GM20000 (cell line): ENCODE measurements around the gene DSC1.

Experiments
- DNase-seq: peaks from one replicate; pipeline ENCODE4 v3.0.0; 2012; ENCODE audit warnings: low spot score
- TF ChIP-seq, protein P1 (sequence below): IDR thresholded peaks from 2 replicates; pipeline ENCODE4 v1.5.1; 2012; ENCODE audit warnings: mild to moderate bottlenecking, control low read depth; ENCODE audit errors: extremely low read depth, missing control alignments

The DSC1 gene

GRCh38 chr18:31097666-31098065 lies 65.0 kb downstream of the DSC1 start:
- no peak for DNase-seq
- TF ChIP-seq, protein P1, sequence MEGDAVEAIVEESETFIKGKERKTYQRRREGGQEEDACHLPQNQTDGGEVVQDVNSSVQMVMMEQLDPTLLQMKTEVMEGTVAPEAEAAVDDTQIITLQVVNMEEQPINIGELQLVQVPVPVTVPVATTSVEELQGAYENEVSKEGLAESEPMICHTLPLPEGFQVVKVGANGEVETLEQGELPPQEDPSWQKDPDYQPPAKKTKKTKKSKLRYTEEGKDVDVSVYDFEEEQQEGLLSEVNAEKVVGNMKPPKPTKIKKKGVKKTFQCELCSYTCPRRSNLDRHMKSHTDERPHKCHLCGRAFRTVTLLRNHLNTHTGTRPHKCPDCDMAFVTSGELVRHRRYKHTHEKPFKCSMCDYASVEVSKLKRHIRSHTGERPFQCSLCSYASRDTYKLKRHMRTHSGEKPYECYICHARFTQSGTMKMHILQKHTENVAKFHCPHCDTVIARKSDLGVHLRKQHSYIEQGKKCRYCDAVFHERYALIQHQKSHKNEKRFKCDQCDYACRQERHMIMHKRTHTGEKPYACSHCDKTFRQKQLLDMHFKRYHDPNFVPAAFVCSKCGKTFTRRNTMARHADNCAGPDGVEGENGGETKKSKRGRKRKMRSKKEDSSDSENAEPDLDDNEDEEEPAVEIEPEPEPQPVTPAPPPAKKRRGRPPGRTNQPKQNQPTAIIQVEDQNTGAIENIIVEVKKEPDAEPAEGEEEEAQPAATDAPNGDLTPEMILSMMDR, result no peak

GRCh38 chr18:31093880-31094279 lies 68.8 kb downstream of the DSC1 start:
- DNase-seq, result no peak
- TF ChIP-seq, protein P1, result no peak

DNA sequence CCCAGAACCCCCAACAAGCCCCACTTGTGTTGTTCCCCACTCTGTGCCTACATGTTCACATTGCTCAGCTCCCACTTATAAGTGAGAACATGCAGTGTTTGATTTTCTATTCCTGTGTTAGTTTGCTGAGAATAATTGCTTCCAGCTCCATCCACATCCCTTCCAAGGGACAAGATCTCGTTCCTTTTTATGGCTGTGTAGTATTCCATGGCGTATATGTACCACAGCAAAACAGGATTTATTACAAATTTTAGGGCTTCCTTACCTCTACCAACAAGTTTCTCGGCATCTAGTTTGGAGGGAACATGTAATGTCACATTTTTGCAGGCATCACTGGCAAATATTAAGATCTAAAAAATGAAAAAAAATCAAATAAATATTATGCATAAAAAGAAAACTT lies 69.4 kb downstream of the DSC1 start:
- TF ChIP-seq, protein P1, result no peak
- no peak for DNase-seq

GRCh38 chr18:31091350-31091749 lies 71.3 kb downstream of the DSC1 start:
- TF ChIP-seq, protein P1, result no peak
- no peak for DNase-seq

GRCh38 chr18:31088532-31088931 lies 74.1 kb downstream of the DSC1 start:
- TF ChIP-seq, protein P1, result no peak
- DNase-seq, result no peak

DNA sequence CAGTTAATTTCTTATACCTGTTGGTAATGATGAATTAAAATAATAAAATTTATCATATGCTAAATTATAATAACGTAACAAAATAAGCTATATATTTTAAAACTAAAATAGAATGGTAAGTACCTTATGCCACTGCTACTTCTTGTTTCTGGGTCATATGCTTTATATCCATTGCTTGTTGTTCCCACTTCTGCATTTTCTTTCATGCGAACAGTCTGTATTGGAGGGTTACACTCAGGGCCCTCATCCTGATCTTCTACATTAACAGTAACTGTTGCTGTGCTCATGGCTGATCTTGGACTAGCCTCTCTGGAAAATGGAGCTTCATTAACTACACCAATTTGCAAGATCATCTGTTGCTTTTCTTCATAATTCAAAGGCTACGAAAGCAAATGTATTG lies 82.7 kb downstream of the DSC1 start:
- TF ChIP-seq, protein P1, result no peak
- DNase-seq, result no peak
